ENCODE data around the gene UGT1A7.
"Not testable (repeated sequence)": the region's sequence is repeated elsewhere in the genome, so short reads cannot be mapped to it uniquely, and the experiment has no call there.

Gene UGT1A7

DNA sequence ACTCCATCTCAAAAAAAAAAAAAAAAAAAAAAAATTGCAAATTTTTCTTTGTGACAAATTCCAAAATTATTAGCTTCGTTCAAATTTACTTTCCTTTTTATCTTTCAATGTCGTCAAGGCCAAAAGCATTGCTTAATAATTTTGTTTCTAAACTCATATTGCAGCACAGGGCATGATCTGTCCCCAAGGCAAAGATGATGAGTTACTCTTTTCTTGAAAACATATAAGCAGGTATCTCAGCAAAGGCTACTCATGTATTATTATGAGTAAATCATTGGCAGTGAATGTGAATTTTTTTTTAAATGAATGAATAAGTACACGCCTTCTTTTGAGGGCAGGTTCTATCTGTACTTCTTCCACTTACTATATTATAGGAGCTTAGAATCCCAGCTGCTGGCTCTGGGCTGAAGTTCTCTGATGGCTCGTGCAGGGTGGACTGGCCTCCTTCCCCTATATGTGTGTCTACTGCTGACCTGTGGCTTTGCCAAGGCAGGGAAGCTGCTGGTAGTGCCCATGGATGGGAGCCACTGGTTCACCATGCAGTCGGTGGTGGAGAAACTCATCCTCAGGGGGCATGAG lies at the start of gene UGT1A7:
Gene UGT1A7 (plus strand): TSS at position 381 of the 579 bp plus-strand sequence. CDS start 37 bp downstream, at position 418.
- DNase-seq (ENCODE audit: extremely low read depth in 1 of 2, low read depth in 1 of 2), result no peak

GRCh38 chr2:233636306-233636705 lies 45.4 kb upstream of the UGT1A7 start, which contains the start of gene UGT1A10:
UGT1A10 (plus strand) TSS chr2:233636448; CDS start chr2:233636523, 75 bp downstream.
- not testable (repeated sequence) for DNase-seq (ENCODE audit: extremely low read depth in 1 of 2, low read depth in 1 of 2)

GRCh38 chr2:233638836-233639235 lies 42.9 kb upstream of the UGT1A7 start:
- no peak for DNase-seq (ENCODE audit: extremely low read depth in 1 of 2, low read depth in 1 of 2)

- no peak for DNase-seq (ENCODE audit: extremely low read depth in 1 of 2, low read depth in 1 of 2)
These were observed 41.8 kb upstream of the UGT1A7 start for GRCh38 chr2:233639860-233640259.

DNA sequence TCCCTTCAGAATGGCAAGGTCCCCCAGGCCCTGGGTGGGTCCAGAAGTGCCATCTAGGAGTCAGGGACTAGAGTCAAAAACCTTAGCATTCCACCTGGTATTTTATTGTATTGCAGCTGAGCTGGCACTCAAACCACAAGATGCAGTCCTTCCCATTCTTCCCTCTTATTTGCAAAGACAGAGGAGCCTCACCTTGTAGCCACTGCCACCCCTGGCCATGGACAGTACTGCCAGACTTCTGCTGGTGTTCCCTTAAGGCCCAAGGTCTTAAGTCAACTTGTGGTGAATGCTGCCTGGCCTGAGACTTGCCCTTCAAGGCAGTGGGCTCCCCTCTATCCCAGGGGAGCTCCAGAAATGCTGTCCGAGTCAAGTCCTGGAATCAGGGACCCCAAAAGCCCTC lies 38.6 kb upstream of the UGT1A7 start:
- DNase-seq (ENCODE audit: extremely low read depth in 1 of 2, low read depth in 1 of 2), result no peak

DNA sequence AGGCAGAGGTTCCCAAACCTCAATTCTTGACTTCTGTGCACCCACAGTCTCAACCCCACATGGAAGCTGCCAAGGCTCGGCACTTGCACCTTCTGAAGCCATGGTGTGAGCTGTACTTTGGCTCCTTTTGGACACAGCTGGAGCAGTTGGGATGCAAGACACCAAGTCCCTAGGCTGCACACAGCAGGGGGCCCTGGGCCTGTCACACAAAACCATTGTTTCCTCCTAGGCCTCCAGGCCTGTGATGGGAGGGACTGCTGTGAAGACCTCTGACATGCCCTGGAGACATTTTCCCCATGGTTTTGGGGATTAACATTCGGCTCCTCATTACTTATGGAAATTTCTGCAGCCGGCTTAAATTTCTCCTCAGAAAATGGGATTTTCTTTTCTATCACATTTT lies 35.7 kb upstream of the UGT1A7 start:
- DNase-seq (ENCODE audit: extremely low read depth in 1 of 2, low read depth in 1 of 2), result not testable (repeated sequence)

DNA sequence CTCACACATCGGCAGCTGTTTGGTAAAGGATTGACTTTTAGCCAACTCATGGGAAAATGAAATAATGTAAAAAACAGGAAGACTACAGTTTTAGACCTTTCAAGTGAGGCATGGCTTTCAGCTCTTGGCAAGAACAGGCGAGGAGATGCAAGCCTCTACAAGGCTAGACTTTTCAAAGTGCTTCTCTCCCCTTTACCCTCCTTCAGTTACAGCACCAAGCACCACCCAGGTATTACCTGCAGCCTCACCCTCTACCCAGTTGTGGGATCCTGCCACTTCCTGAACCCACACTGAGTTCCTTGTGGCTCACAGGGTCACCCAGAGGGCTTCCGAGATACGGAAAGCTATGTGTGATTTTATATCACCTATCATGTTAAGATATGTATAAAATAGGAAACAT lies 30.7 kb upstream of the UGT1A7 start:
- DNase-seq (ENCODE audit: extremely low read depth in 1 of 2, low read depth in 1 of 2), result no peak

GRCh38 chr2:233651430-233651829 lies 30.3 kb upstream of the UGT1A7 start:
- no peak for DNase-seq (ENCODE audit: extremely low read depth in 1 of 2, low read depth in 1 of 2)

GRCh38 chr2:233654501-233654900 lies 27.2 kb upstream of the UGT1A7 start:
- DNase-seq (ENCODE audit: extremely low read depth in 1 of 2, low read depth in 1 of 2), result no peak

DNA sequence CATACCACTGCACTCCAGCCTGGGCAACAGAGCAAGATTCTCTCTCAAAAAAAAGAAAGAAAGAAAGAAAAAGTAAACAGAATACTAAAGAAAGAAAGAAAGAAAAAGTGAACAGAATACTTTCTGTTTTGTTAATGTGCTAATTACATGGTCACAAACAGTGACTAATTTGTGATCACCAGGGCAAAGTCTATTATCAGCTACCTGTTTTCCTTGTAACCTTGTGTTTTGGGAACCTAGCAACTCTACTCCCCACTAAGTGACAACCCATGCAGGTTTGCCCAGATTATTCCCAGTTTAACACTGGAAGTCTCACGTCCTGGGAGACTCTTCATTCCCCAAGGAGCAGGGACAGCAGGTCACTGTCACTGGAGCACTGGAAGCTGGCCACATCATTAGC lies 26.7 kb upstream of the UGT1A7 start:
- no peak for DNase-seq (ENCODE audit: extremely low read depth in 1 of 2, low read depth in 1 of 2)

- not testable (repeated sequence) for DNase-seq (ENCODE audit: extremely low read depth in 1 of 2, low read depth in 1 of 2)
These were observed 25.8 kb upstream of the UGT1A7 start for GRCh38 chr2:233655943-233656342.

DNA sequence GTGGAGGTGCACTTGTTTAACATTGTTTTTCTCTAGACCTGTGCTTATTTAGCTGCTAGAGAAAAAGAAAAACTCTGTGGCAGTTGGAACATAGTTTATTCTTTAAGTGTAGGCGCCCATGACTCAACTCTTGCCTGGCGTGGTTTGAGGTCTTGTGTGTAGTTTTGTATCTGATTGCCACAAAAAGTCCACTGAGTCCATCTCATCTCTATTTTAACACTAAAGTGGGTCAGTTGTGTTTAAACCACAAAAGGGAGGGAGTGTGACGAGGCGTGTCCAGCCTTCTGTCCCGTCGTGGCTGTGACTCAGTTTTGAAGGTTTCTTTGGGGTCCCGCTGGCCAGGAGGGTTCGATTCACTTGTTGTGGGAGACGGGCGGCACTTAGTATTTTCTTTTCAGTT lies 25.3 kb upstream of the UGT1A7 start:
- no peak for DNase-seq (ENCODE audit: extremely low read depth in 1 of 2, low read depth in 1 of 2)

DNA sequence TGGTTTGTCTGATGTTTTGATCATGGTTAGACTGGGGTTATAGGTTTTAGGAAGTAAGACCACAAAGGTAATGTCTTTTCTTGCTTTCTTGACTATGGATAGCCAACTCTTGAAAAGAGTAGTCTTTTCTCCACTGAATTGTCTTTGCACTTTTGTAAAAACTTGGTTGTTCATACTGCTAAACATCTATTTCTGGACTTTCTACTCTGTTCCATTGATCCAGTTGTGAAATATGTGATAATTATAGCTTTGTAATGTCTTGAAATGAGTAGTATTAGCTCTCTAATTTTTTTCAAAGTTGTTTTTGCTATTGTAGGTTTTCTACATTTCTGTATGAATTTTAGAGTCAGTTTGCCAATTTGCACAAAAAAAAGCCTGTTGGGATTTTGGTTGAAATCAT lies 23.1 kb upstream of the UGT1A7 start:
- DNase-seq (ENCODE audit: extremely low read depth in 1 of 2, low read depth in 1 of 2), result no peak

DNA sequence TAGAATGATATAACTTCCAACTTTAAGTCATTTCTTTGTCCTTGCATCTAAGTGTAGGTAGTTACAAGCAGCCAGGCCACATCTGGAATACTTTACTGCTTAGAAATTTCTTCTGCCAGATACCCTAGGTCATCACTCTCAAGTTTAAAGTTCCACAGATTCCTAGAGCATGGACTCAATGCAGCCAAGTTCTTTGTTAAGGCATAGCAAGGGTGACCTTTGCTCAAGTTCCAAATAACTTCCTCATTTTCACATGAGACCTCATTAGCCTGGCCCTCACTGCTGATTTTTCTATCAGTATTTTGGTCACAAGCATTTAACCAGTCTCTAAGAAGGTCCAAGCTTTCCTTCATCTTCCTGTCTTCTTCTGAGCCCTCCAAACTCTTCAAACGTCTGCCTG lies 17.8 kb upstream of the UGT1A7 start:
- DNase-seq (ENCODE audit: extremely low read depth in 1 of 2, low read depth in 1 of 2), result no peak

DNA sequence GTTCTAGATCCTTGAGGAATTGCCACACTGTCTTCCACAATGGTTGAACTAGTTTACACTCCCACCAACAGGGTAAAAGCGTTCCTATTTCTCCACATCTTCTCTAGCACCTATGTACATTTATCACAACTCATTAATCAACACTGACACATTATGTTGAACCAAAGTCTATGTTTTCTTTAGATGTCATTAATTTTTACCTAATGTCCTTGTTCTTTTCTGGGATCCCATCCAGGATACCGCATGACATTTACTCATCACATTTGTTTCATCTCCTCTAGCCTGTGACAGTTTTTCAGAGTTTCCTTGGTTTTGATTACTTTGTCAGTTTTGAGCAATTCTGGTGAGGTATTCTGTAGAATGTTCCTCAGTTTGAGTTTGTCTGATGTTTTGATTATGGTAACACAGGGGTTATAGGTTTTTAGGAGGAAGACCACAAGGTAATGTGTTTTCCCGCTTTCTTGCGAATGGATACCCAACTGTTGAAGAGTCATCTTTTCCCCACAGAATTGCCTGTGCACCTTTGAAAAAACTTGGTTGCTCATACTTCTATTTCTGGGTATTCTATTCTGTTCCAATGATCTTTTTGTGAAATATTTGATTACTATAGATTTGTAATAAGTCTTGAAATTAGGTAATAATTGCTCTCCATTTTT lies 13.0 kb upstream of the UGT1A7 start:
- DNase-seq (ENCODE audit: extremely low read depth in 1 of 2, low read depth in 1 of 2), result no peak

DNA sequence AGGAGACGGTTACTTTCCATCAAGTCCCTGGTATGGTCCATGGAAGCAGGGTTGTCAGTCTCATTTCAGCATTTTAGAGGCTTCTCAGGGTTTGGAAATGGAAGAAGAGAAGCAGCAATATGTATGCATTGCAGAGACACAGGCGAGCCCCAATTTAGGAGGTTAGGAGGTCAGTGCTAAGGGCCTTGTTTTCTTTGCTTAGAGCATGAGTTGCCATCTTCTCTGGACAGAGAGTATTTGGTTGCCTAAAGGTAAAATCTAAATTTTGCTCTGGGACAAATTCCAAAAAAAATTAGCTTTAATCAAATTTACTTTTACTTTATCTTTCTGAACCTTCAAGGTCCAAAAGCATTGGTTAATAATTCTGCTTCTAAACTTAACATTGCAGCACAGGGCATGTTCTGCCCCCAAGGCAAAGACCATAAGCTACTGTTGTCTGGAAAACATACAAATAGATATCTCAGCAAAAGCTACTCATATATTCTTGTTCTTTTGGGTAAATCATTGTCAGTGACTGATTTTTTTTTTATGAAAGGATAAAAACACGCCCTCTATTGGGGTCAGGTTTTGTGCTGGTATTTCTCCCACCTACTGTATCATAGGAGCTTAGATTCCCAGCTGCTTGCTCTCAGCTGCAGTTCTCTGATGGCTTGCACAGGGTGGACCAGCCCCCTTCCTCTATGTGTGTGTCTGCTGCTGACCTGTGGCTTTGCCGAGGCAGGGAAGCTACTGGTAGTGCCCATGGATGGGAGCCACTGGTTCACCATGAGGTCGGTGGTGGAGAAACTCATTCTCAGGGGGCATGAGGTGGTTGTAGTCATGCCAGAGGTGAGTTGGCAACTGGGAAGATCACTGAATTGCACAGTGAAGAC lies 10.2 kb upstream of the UGT1A7 start, which contains the start of gene UGT1A9:
Gene UGT1A9 (plus strand): TSS at position 609 of the 872 bp plus-strand sequence. CDS start 37 bp downstream, at position 646.
- DNase-seq (ENCODE audit: extremely low read depth in 1 of 2, low read depth in 1 of 2), result no peak

- no peak for DNase-seq (ENCODE audit: extremely low read depth in 1 of 2, low read depth in 1 of 2)
These were observed 8.8 kb upstream of the UGT1A7 start for GRCh38 chr2:233672886-233673285.

DNA sequence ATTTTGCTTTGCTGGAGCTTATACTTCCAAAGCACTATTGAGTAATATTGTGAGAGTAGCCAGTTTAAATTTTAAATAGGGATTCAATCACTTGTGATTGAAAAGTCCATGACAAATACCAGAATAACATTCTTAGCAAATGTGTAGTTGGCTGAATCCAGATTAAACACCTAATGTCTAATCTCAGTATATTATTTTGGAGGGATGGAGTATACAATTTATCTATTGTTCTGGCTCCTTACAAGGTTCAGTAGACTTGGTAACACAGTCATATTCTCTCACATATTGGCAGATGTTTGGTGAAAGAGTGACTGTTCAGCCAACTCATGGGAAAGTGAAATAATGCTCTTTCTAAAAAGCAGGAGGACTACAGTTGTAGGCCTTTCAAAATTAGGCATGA lies 7.8 kb upstream of the UGT1A7 start:
- DNase-seq (ENCODE audit: extremely low read depth in 1 of 2, low read depth in 1 of 2), result no peak

DNA sequence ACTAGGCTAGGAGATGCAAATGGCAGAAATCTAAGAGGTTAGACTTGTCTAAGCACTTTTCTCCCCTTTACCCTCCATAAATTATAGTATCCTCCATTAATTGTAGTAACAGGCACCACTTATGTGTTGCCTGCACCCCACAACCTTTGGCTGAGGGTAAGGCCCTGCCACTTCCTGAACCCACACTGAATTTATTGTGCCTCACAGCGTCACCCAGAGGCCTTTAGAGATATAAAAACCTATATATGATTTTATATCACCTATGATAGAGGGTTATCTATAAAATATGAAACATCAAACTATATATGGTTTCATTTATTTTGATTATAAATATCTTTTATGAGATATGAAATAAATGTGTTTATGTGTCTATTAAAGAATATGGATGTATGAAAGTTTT lies 7.4 kb upstream of the UGT1A7 start:
- no peak for DNase-seq (ENCODE audit: extremely low read depth in 1 of 2, low read depth in 1 of 2)

DNA sequence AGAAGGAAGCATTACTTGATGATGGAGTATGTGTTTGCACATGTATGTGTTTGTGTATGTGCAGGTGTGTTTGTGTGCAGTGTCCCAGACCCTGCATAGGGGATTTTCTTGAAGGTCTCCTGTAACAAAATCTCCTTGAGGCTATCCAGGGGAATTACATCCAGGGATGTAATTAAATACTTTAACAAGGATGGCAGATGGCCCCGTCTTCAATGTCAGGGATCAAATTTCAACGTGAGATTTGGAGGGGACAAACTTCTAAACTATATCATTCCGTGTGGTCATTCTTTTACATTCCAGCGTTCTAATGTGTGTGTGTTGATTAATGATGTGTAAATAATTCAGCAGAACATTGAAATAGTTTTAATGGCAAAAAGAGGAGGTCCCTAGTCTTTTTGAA lies 6.7 kb upstream of the UGT1A7 start:
- DNase-seq (ENCODE audit: extremely low read depth in 1 of 2, low read depth in 1 of 2), result no peak

DNA sequence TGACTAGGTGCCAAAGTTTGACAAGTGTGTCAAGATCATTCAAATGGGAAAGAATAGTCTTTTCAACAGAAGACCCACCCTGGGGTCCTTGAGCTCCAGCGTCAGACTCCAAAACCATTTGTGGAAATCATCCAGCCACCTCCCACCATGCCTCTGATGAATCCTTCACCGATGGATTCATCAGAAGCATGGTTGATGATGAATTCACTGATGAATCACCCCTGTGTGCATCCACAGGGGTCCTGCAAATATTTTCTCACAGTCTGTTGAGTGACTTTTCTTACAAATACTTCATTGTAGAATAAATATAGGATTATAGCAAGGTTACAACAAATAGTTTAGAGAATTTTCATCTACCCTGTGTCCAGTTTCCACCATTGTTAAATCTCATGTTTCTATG lies 5.7 kb upstream of the UGT1A7 start:
- DNase-seq (ENCODE audit: extremely low read depth in 1 of 2, low read depth in 1 of 2), result no peak

DNA sequence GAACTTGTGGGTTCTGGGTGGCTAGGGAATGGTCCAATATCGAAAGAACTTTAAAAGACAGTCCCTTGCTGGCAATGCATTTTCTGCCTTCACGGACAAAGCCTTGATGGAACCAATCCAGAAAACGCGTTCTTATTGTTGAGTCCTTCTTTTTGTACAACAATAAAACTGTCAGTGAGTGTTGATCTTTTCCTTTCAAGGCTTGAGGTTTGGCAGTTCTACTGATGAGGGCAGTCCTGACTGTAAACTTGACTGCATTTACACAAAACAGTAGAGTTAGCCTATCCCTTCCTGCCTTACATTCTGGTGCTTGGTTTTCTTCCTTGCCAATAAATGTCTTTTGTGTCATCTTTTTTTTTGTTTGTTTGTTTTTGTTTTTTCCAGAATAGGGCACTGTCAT lies 2.5 kb upstream of the UGT1A7 start:
- DNase-seq (ENCODE audit: extremely low read depth in 1 of 2, low read depth in 1 of 2), result no peak
